Activated naive CD4-positive, alpha-beta T cell treated with anti-CD3 and anti-CD28 coated beads for 36 hours (primary cell): ENCODE data around the gene CMTM5. TPM values are rescaled to one million over a fixed set of nuclear protein-coding genes. Genes with fewer than 3 reads are reported as not detected.
"Not testable (repeated sequence)": the region's sequence is repeated elsewhere in the genome, so short reads cannot be mapped to it uniquely, and the experiment has no call there.

ENCODE experiments used
- CTCF ChIA-PET: fragments of 350-600 bp; sonication (Branson Sonifier 250); formaldehyde crosslinking; loops from one replicate; lab custom pipeline; 2021; ENCODE audit warnings: antibody characterized with exemption; lab: Charles Lee
- DNase-seq: peaks from one replicate; pipeline ENCODE4 v3.0.0-alpha.2; 2020
- H3K27ac Mint-ChIP-seq: one replicate; pipeline ENCODE4 v1.8.0; 2021; ENCODE audit warnings: mild to moderate bottlenecking, mixed read lengths
- H3K27me3 Mint-ChIP-seq: one replicate; pipeline ENCODE4 v1.8.0; 2021; ENCODE audit warnings: low read depth, mixed read lengths
- H3K36me3 Mint-ChIP-seq: one replicate; pipeline ENCODE4 v1.8.0; 2021; ENCODE audit warnings: low read depth, mixed read lengths
- H3K4me1 Mint-ChIP-seq: one replicate; pipeline ENCODE4 v1.8.0; 2021; ENCODE audit warnings: low read depth, mixed read lengths
- H3K4me3 Mint-ChIP-seq: one replicate; pipeline ENCODE4 v1.8.0; 2021; ENCODE audit warnings: mild to moderate bottlenecking, moderate library complexity, mixed read lengths
- H3K9me3 Mint-ChIP-seq: one replicate; pipeline ENCODE4 v1.8.0; 2021; ENCODE audit warnings: mixed read lengths
- intact Hi-C: fragments of 100-400 bp; cut with micrococcal nuclease; formaldehyde crosslinking; loops from one replicate; pipeline ENCODE4 v1.15.1; 2023
- total RNA-seq, 2 experiments: library from RNA; stranded (reverse); gene quantifications; one replicate each; pipeline ENCODE4 v1.2.3, GENCODE V29; 2021

The CMTM5 gene
- total RNA-seq, 2 experiments from 2014 or later: not detected

DNA sequence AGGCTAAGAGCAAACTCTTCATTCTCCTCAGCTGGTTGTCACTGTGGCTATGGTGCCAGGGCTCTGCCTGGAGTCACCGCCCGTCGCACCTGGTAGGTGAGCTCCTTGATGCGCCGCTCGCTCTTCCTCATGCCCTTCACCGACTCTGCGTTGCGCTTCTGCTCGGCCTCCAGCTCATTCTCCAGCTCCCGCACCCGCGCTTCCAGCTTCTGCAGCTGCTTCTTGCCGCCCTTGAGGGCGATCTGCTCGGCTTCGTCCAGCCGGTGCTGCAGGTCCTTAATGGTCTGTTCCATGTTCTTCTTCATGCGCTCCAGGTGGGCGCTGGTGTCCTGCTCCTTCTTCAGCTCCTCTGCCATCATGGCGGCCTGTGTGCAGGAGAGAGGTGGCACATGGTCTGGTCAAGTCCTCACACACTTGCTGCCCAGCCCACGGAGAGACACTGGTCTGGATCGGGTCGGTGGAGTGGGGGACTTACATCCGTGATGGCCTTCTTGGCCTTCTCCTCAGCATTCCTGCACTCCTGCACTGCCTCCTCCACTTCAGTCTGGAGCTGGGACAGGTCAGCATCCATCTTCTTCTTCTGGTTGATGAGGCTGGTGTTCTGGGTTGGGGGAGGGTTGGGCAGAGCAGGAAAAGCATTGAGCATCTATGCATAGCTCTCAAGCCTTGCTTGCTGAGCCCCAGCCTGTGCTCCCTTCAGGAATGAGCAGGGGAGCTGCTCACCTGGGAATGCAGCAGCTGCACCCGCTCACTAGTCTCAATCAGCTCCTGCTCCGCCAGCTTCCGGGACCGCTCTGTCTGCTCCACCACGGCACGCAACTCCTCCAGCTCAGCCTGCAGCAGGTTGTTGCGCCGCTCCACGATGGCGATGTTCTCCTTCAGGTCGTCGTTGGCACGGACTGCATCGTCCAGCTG, 38.3 kb downstream of the CMTM5 start:
- intact Hi-C loops: no loop called here
- no peaks in the 10 kb centered on the region for H3K9me3 Mint-ChIP-seq
- no peaks in the 10 kb centered on the region for H3K27me3 Mint-ChIP-seq
- H3K27ac Mint-ChIP-seq: no peak overlapping the region
- H3K4me1 Mint-ChIP-seq: no peaks in the 10 kb centered on the region
- no peaks in the 10 kb centered on the region for H3K36me3 Mint-ChIP-seq
- H3K4me3 Mint-ChIP-seq: no peak overlapping the region
- DNase-seq: no peak
- CTCF ChIA-PET: no interaction called here

GRCh38 chr14:23415821-23416778, 39.3 kb downstream of the CMTM5 start:
- Mint-ChIP-seq H3K4me1 (no peaks in the 10 kb centered on the region), H3K27ac (no peak overlapping the region), H3K9me3 (no peaks in the 10 kb centered on the region), H3K36me3 (no peaks in the 10 kb centered on the region), H3K27me3 (no peaks in the 10 kb centered on the region), H3K4me3 (no peak overlapping the region)
- CTCF ChIA-PET: no interaction called here
- intact Hi-C loops: no loop called here
- no peak for DNase-seq

- no peak overlapping the region for H3K27ac Mint-ChIP-seq
- H3K4me3 Mint-ChIP-seq: no peak overlapping the region
- H3K27me3 Mint-ChIP-seq: no peaks in the 10 kb centered on the region
- H3K9me3 Mint-ChIP-seq: no peaks in the 10 kb centered on the region
- DNase-seq: no peak
- intact Hi-C loops: no loop called here
- CTCF ChIA-PET: no interaction called here
- no peaks in the 10 kb centered on the region for H3K36me3 Mint-ChIP-seq
- H3K4me1 Mint-ChIP-seq: no peaks in the 10 kb centered on the region
These were observed 40.0 kb downstream of the CMTM5 start for GRCh38 chr14:23416801-23417200.

DNA sequence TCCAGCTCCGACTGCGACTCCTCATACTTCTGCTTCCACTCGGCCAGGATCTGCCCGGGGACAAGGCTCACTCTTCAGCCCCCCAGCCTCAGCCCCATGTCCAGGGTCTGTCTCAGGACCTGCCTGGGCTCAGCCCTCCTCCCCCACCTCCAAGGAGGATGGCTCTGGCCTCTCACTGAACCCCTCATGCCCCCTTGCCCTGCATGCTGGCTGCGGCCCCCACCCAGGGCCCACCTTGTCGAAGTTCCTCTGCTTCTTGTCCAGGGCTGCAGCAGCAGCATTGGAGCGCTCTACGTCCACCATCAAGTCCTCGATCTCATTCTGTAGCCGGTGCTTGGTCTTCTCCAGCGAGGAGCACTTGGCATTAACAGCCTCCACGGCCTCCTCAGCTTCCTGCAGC, 40.4 kb downstream of the CMTM5 start:
- intact Hi-C loops, DNase-seq, H3K4me1 Mint-ChIP-seq, H3K27ac Mint-ChIP-seq, H3K4me3 Mint-ChIP-seq, H3K9me3 Mint-ChIP-seq, CTCF ChIA-PET, H3K36me3 Mint-ChIP-seq, H3K27me3 Mint-ChIP-seq: not testable (repeated sequence)

GRCh38 chr14:23418021-23418420, 41.2 kb downstream of the CMTM5 start:
- DNase-seq: no peak
- no peaks in the 10 kb centered on the region for H3K36me3 Mint-ChIP-seq
- no peak overlapping the region for H3K27ac Mint-ChIP-seq
- CTCF ChIA-PET: no interaction called here
- H3K4me3 Mint-ChIP-seq: no peak overlapping the region
- no peaks in the 10 kb centered on the region for H3K4me1 Mint-ChIP-seq
- H3K27me3 Mint-ChIP-seq: no peaks in the 10 kb centered on the region
- intact Hi-C loops: no loop called here
- H3K9me3 Mint-ChIP-seq: no peaks in the 10 kb centered on the region

- H3K27me3 Mint-ChIP-seq, H3K4me1 Mint-ChIP-seq, H3K27ac Mint-ChIP-seq, H3K4me3 Mint-ChIP-seq, CTCF ChIA-PET, H3K36me3 Mint-ChIP-seq, DNase-seq, intact Hi-C loops, H3K9me3 Mint-ChIP-seq: not testable (repeated sequence)
These were observed 42.8 kb downstream of the CMTM5 start for GRCh38 chr14:23419646-23420045.

- no peak for DNase-seq
- H3K9me3 Mint-ChIP-seq: no peaks in the 10 kb centered on the region
- no peaks in the 10 kb centered on the region for H3K4me1 Mint-ChIP-seq
- intact Hi-C loops: no loop called here
- no peaks in the 10 kb centered on the region for H3K27me3 Mint-ChIP-seq
- H3K4me3 Mint-ChIP-seq: no peak overlapping the region
- H3K27ac Mint-ChIP-seq: no peak overlapping the region
- no peaks in the 10 kb centered on the region for H3K36me3 Mint-ChIP-seq
- CTCF ChIA-PET: no interaction called here
These were observed 44.7 kb downstream of the CMTM5 start for GRCh38 chr14:23421594-23421993.

- Mint-ChIP-seq H3K9me3 (no peaks in the 10 kb centered on the region), H3K4me3 (no peak overlapping the region), H3K36me3 (no peaks in the 10 kb centered on the region), H3K27me3 (no peaks in the 10 kb centered on the region), H3K27ac (no peak overlapping the region), H3K4me1 (no peaks in the 10 kb centered on the region)
- CTCF ChIA-PET: interaction anchor here (1.2 to 1.5 kb wide), 2 partner anchors 11 to 44 kb away, joined by 3 read pairs; no protein-coding TSS in a partner anchor
- intact Hi-C loops: no loop called here
- DNase-seq: no peak
These were observed 46.8 kb downstream of the CMTM5 start for GRCh38 chr14:23423657-23424056.

- intact Hi-C loops: no loop called here
- DNase-seq: no peak
- Mint-ChIP-seq H3K9me3 (no peaks in the 10 kb centered on the region), H3K36me3 (no peaks in the 10 kb centered on the region), H3K27ac (no peak overlapping the region), H3K27me3 (no peaks in the 10 kb centered on the region), H3K4me1 (no peaks in the 10 kb centered on the region), H3K4me3 (no peak overlapping the region)
- CTCF ChIA-PET: no interaction called here
These were observed 48.3 kb downstream of the CMTM5 start for GRCh38 chr14:23425169-23425568.

DNA sequence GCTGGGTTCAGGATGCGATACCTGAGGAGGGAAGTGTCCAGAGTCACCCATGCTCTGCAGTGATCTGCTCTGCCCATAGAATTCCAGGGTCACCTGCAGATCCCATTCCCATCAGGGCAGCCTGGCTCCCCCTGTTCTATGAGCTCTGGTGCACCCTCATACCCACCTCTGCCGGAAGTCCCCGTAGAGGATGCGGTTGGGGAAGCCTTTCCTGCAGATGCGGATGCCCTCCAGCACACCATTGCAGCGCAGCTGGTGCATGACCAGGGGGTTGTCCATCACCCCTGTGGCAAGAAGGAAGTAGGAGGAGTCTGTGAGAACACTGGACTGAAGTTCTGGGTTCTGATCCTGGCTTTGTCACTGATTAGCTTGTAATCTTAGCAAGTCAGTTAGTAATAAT, 49.0 kb downstream of the CMTM5 start:
- H3K27ac Mint-ChIP-seq, H3K27me3 Mint-ChIP-seq, H3K9me3 Mint-ChIP-seq, DNase-seq, intact Hi-C loops, H3K4me1 Mint-ChIP-seq, CTCF ChIA-PET, H3K36me3 Mint-ChIP-seq, H3K4me3 Mint-ChIP-seq: not testable (repeated sequence)

GRCh38 chr14:23428686-23429495, 52.0 kb downstream of the CMTM5 start:
- Mint-ChIP-seq H3K4me3 (no peak overlapping the region), H3K36me3 (no peaks in the 10 kb centered on the region), H3K27ac (no peak overlapping the region), H3K27me3 (no peaks in the 10 kb centered on the region), H3K4me1 (no peaks in the 10 kb centered on the region), H3K9me3 (no peaks in the 10 kb centered on the region)
- CTCF ChIA-PET: no interaction called here
- DNase-seq: no peak
- intact Hi-C loops: no loop called here
